CD4-positive, alpha-beta T cell (primary cell): ENCODE data around the gene SYT14. TPM values are rescaled to one million over a fixed set of nuclear protein-coding genes. Genes with fewer than 3 reads are reported as not detected.

Source experiments
- ATAC-seq: fragments of 200-7000 bp; cut with Tn5 transposase; one replicate; pipeline ENCODE4 v1.10.0; 2022; ENCODE audit warnings: mild to moderate bottlenecking; ENCODE audit not compliant: poor library complexity
- CTCF ChIA-PET: fragments of 350-600 bp; sonication (Branson Sonifier 250); formaldehyde crosslinking; loops from one replicate; lab custom pipeline; 2021; ENCODE audit warnings: antibody characterized with exemption, inconsistent platforms; lab: Charles Lee
- POLR2A ChIA-PET: fragments of 350-600 bp; sonication (Branson Sonifier 250); formaldehyde crosslinking; loops from one replicate; lab custom pipeline; 2021; ENCODE audit warnings: antibody characterized with exemption, inconsistent platforms; lab: Charles Lee
- DNase-seq, 14 experiments: peaks; one replicate each; pipeline ENCODE4 v3.0.0-alpha.2; 2013 to 2020; ENCODE audit warnings: mixed read lengths in 2 of 14
- H3K27ac ChIP-seq, 2 donors: one replicate each; pipeline versions ENCODE4 v1.5.1 to v1.7.0; 2013; ENCODE audit warnings: low read length in 2 of 2, low read depth in 1 of 2, mild to moderate bottlenecking in 1 of 2
- H3K27me3 ChIP-seq, 2 experiments: 1 replicate in 1 of 2; 2 replicates in 1 of 2; pipeline versions ENCODE4 v1.6.1 to v1.7.0; 2013; ENCODE audit warnings: low read length in 2 of 2, control low read depth in 1 of 2, mild to moderate bottlenecking in 1 of 2, moderate library complexity in 1 of 2; ENCODE audit not compliant: insufficient read depth in 2 of 2, control insufficient read depth in 1 of 2
- H3K36me3 ChIP-seq: one replicate; pipeline ENCODE4 v1.6.1; 2013; ENCODE audit warnings: low read length, control low read depth; ENCODE audit not compliant: insufficient read depth
- H3K4me1 ChIP-seq: one replicate; pipeline ENCODE4 v1.6.1; 2013; ENCODE audit warnings: low read length, control low read depth; ENCODE audit not compliant: insufficient read depth
- H3K4me3 ChIP-seq: one replicate; pipeline ENCODE4 v1.5.1; 2013; ENCODE audit warnings: mild to moderate bottlenecking, low read length, moderate library complexity
- H3K9me3 ChIP-seq, 2 experiments: 1 replicate in 1 of 2; 2 replicates in 1 of 2; pipeline versions ENCODE4 v1.6.1 to v1.7.0; 2013; ENCODE audit warnings: low read length in 2 of 2, mild to moderate bottlenecking in 2 of 2, control low read depth in 1 of 2, moderate library complexity in 1 of 2; ENCODE audit not compliant: control insufficient read depth in 1 of 2, insufficient read depth in 1 of 2
- H3K27ac Mint-ChIP-seq: one replicate; pipeline ENCODE4 v1.8.0; 2020; ENCODE audit warnings: mixed read lengths
- H3K27me3 Mint-ChIP-seq: one replicate; pipeline ENCODE4 v1.8.0; 2021; ENCODE audit warnings: mixed read lengths
- H3K36me3 Mint-ChIP-seq: one replicate; pipeline ENCODE4 v1.8.0; 2021; ENCODE audit warnings: low read depth, mixed read lengths
- H3K4me1 Mint-ChIP-seq: one replicate; pipeline ENCODE4 v1.8.0; 2021; ENCODE audit warnings: low read depth, mixed read lengths
- H3K4me3 Mint-ChIP-seq: one replicate; pipeline ENCODE4 v1.8.0; 2020; ENCODE audit warnings: mild to moderate bottlenecking, mixed read lengths
- H3K9me3 Mint-ChIP-seq: one replicate; pipeline ENCODE4 v1.8.0; 2020; ENCODE audit warnings: mixed read lengths
- CTCF ChIP-seq: fragments of 200-600 bp; IDR thresholded peaks from one replicate; pipeline ENCODE4 v1.8.0; 2022; ENCODE audit warnings: antibody characterized with exemption, mild to moderate bottlenecking
- intact Hi-C, 2 experiments: fragments of 100-400 bp; cut with DNase I in 1 of 2; cut with micrococcal nuclease in 1 of 2; formaldehyde crosslinking; loops; one replicate each; pipeline versions ENCODE4 v1.15.1 to v1.9.0; 2023 to 2025; cut with DNase I, micrococcal nuclease
- total RNA-seq, 174 experiments: library from RNA in 2 of 174; stranded (reverse) in 2 of 174; gene quantifications; one replicate each; pipeline ENCODE4 v1.2.3 and lab custom pipeline; 2021 to 2026

SYT14 gene
- total RNA-seq, 2 experiments from 2014 or later, result not detected

- Histone ChIP-seq H3K27me3 (no peaks in the 10 kb centered on the region), H3K36me3 (no peaks in the 10 kb centered on the region), H3K9me3 (no peaks in the 10 kb centered on the region), H3K4me3 (no peak overlapping the region), H3K4me1 (no peaks in the 10 kb centered on the region), H3K27ac (no peak overlapping the region)
- no peaks in the 10 kb centered on the region for H3K36me3 Mint-ChIP-seq
- H3K9me3 Mint-ChIP-seq, result no peaks in the 10 kb centered on the region
- DNase-seq (no peak), ATAC-seq (no peak)
- H3K27me3 Mint-ChIP-seq, result peaks cover 13% of the 10 kb centered on the region
- intact Hi-C loops, result no loop called here
- no peaks in the 10 kb centered on the region for H3K4me1 Mint-ChIP-seq
- ChIA-PET POLR2A (no interaction called here), CTCF (interaction anchor here (0.7 kb wide), 1 partner anchor 1570 kb away, joined by 3 read pairs; no protein-coding TSS in a partner anchor)
- no peak overlapping the region for H3K4me3 Mint-ChIP-seq
- no peak overlapping the region for H3K27ac Mint-ChIP-seq
- TF ChIP-seq CTCF, result no peak
These were observed 87.9 kb downstream of the SYT14 start for GRCh38 chr1:210025870-210026269.

GRCh38 chr1:210027994-210028393, 90.0 kb downstream of the SYT14 start:
- no peak overlapping the region for H3K27ac Mint-ChIP-seq
- no peaks in the 10 kb centered on the region for H3K4me1 Mint-ChIP-seq
- no peaks in the 10 kb centered on the region for H3K4me1 ChIP-seq
- no peaks in the 10 kb centered on the region for H3K36me3 ChIP-seq
- intact Hi-C loops, result no loop called here
- ChIA-PET CTCF (no interaction called here), POLR2A (no interaction called here)
- H3K4me3 Mint-ChIP-seq, result no peak overlapping the region
- TF ChIP-seq CTCF, result no peak
- peaks cover 11% of the 10 kb centered on the region for H3K27me3 Mint-ChIP-seq
- H3K36me3 Mint-ChIP-seq, result no peaks in the 10 kb centered on the region
- no peaks in the 10 kb centered on the region for H3K9me3 ChIP-seq
- DNase-seq, result no peak
- no peak overlapping the region for H3K4me3 ChIP-seq
- ATAC-seq, result no peak
- no peaks in the 10 kb centered on the region for H3K27me3 ChIP-seq
- no peaks in the 10 kb centered on the region for H3K9me3 Mint-ChIP-seq
- no peak overlapping the region for H3K27ac ChIP-seq

- Histone ChIP-seq H3K27me3 (no peaks in the 10 kb centered on the region), H3K4me1 (no peaks in the 10 kb centered on the region), H3K36me3 (no peaks in the 10 kb centered on the region), H3K4me3 (no peak overlapping the region), H3K27ac (no peak overlapping the region), H3K9me3 (no peaks in the 10 kb centered on the region)
- DNase-seq (no peak), ATAC-seq (no peak)
- intact Hi-C loops, result no loop called here
- no peaks in the 10 kb centered on the region for H3K9me3 Mint-ChIP-seq
- H3K4me3 Mint-ChIP-seq, result no peak overlapping the region
- POLR2A ChIA-PET, result no interaction called here
- H3K27ac Mint-ChIP-seq, result no peak overlapping the region
- no peaks in the 10 kb centered on the region for H3K36me3 Mint-ChIP-seq
- no peaks in the 10 kb centered on the region for H3K4me1 Mint-ChIP-seq
- H3K27me3 Mint-ChIP-seq, result peaks cover 21% of the 10 kb centered on the region
- CTCF ChIA-PET, result interaction anchor here (0.7 kb wide), 1 partner anchor 143 kb away, joined by 4 read pairs; no protein-coding TSS in a partner anchor
- no peak for TF ChIP-seq CTCF
These were observed 93.5 kb downstream of the SYT14 start for GRCh38 chr1:210031473-210031872.
